CD4-positive, alpha-beta T cell (primary cell): ENCODE measurements around the gene MAP3K7CL. TPM values are rescaled to one million over a fixed set of nuclear protein-coding genes. Genes with fewer than 3 reads are reported as not detected.

Experiments used
- ATAC-seq: fragments of 200-7000 bp; cut with Tn5 transposase; one replicate; pipeline ENCODE4 v1.10.0; 2022; ENCODE audit warnings: mild to moderate bottlenecking; ENCODE audit not compliant: poor library complexity
- CTCF ChIA-PET: fragments of 350-600 bp; sonication (Branson Sonifier 250); formaldehyde crosslinking; loops from one replicate; lab custom pipeline; 2021; ENCODE audit warnings: antibody characterized with exemption, inconsistent platforms; lab: Charles Lee
- POLR2A ChIA-PET: fragments of 350-600 bp; sonication (Branson Sonifier 250); formaldehyde crosslinking; loops from one replicate; lab custom pipeline; 2021; ENCODE audit warnings: antibody characterized with exemption, inconsistent platforms; lab: Charles Lee
- DNase-seq, 14 experiments: peaks; one replicate each; pipeline ENCODE4 v3.0.0-alpha.2; 2013 to 2020; ENCODE audit warnings: mixed read lengths in 2 of 14
- H3K27ac ChIP-seq, 2 donors: one replicate each; pipeline versions ENCODE4 v1.5.1 to v1.7.0; 2013; ENCODE audit warnings: low read length in 2 of 2, low read depth in 1 of 2, mild to moderate bottlenecking in 1 of 2
- H3K27me3 ChIP-seq, 2 experiments: 1 replicate in 1 of 2; 2 replicates in 1 of 2; pipeline versions ENCODE4 v1.6.1 to v1.7.0; 2013; ENCODE audit warnings: low read length in 2 of 2, control low read depth in 1 of 2, mild to moderate bottlenecking in 1 of 2, moderate library complexity in 1 of 2; ENCODE audit not compliant: insufficient read depth in 2 of 2, control insufficient read depth in 1 of 2
- H3K36me3 ChIP-seq: one replicate; pipeline ENCODE4 v1.6.1; 2013; ENCODE audit warnings: low read length, control low read depth; ENCODE audit not compliant: insufficient read depth
- H3K4me1 ChIP-seq: one replicate; pipeline ENCODE4 v1.6.1; 2013; ENCODE audit warnings: low read length, control low read depth; ENCODE audit not compliant: insufficient read depth
- H3K4me3 ChIP-seq: one replicate; pipeline ENCODE4 v1.5.1; 2013; ENCODE audit warnings: mild to moderate bottlenecking, low read length, moderate library complexity
- H3K9me3 ChIP-seq, 2 experiments: 1 replicate in 1 of 2; 2 replicates in 1 of 2; pipeline versions ENCODE4 v1.6.1 to v1.7.0; 2013; ENCODE audit warnings: low read length in 2 of 2, mild to moderate bottlenecking in 2 of 2, control low read depth in 1 of 2, moderate library complexity in 1 of 2; ENCODE audit not compliant: control insufficient read depth in 1 of 2, insufficient read depth in 1 of 2
- H3K27ac Mint-ChIP-seq: one replicate; pipeline ENCODE4 v1.8.0; 2020; ENCODE audit warnings: mixed read lengths
- H3K27me3 Mint-ChIP-seq: one replicate; pipeline ENCODE4 v1.8.0; 2021; ENCODE audit warnings: mixed read lengths
- H3K36me3 Mint-ChIP-seq: one replicate; pipeline ENCODE4 v1.8.0; 2021; ENCODE audit warnings: low read depth, mixed read lengths
- H3K4me1 Mint-ChIP-seq: one replicate; pipeline ENCODE4 v1.8.0; 2021; ENCODE audit warnings: low read depth, mixed read lengths
- H3K4me3 Mint-ChIP-seq: one replicate; pipeline ENCODE4 v1.8.0; 2020; ENCODE audit warnings: mild to moderate bottlenecking, mixed read lengths
- H3K9me3 Mint-ChIP-seq: one replicate; pipeline ENCODE4 v1.8.0; 2020; ENCODE audit warnings: mixed read lengths
- intact Hi-C, 2 experiments: fragments of 100-400 bp; cut with DNase I in 1 of 2; cut with micrococcal nuclease in 1 of 2; formaldehyde crosslinking; loops; one replicate each; pipeline versions ENCODE4 v1.15.1 to v1.9.0; 2023 to 2025; cut with DNase I, micrococcal nuclease
- total RNA-seq, 174 experiments: library from RNA in 2 of 174; stranded (reverse) in 2 of 174; gene quantifications; one replicate each; pipeline ENCODE4 v1.2.3 and lab custom pipeline; 2021 to 2026
- TF ChIP-seq, protein P1 (sequence below): fragments of 200-600 bp; IDR thresholded peaks from one replicate; pipeline ENCODE4 v1.8.0; 2022; ENCODE audit warnings: antibody characterized with exemption, mild to moderate bottlenecking

The MAP3K7CL gene
- total RNA-seq, 2 experiments from 2014 or later, result 4.6 to 4.7 TPM

DNA sequence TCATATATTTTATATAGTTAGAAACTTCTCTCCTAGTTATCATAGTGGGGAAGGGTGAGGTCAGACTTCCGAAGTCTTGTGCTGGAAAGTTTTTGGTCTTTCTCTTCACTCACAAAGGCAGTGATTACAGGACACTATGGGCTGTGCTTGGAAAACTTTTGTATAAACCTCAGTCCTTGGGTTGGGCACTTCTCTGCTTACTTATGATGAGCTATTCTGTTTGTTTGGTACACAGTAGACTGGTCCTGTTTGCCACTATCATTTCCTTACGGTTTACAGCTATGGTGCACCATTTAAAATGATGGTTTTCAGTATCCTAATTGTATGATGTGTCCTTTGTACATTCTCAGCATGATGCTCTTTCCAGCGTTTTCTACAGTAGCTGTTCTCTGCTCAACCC lies 75.5 kb downstream of the MAP3K7CL start:
- ChIA-PET CTCF (no interaction called here), POLR2A (interaction anchor here (1.2 kb wide), 1 partner anchor 37 kb away, joined by 3 read pairs; no protein-coding TSS in a partner anchor)
- peaks cover 0 to 2% of the 10 kb centered on the region in 2 experiments for H3K9me3 ChIP-seq
- no peak for DNase-seq
- H3K4me3 ChIP-seq, result no peak overlapping the region
- ATAC-seq, result no peak
- intact Hi-C loops, result no loop called here
- H3K27me3 Mint-ChIP-seq, result peaks cover 6% of the 10 kb centered on the region
- H3K27ac ChIP-seq, result no peak overlapping the region
- no peaks in the 10 kb centered on the region for H3K27me3 ChIP-seq
- no peak overlapping the region for H3K27ac Mint-ChIP-seq
- H3K9me3 Mint-ChIP-seq, result peaks cover 9% of the 10 kb centered on the region
- H3K4me1 ChIP-seq, result no peaks in the 10 kb centered on the region
- peaks cover 12% of the 10 kb centered on the region for H3K36me3 Mint-ChIP-seq
- TF ChIP-seq, protein P1, sequence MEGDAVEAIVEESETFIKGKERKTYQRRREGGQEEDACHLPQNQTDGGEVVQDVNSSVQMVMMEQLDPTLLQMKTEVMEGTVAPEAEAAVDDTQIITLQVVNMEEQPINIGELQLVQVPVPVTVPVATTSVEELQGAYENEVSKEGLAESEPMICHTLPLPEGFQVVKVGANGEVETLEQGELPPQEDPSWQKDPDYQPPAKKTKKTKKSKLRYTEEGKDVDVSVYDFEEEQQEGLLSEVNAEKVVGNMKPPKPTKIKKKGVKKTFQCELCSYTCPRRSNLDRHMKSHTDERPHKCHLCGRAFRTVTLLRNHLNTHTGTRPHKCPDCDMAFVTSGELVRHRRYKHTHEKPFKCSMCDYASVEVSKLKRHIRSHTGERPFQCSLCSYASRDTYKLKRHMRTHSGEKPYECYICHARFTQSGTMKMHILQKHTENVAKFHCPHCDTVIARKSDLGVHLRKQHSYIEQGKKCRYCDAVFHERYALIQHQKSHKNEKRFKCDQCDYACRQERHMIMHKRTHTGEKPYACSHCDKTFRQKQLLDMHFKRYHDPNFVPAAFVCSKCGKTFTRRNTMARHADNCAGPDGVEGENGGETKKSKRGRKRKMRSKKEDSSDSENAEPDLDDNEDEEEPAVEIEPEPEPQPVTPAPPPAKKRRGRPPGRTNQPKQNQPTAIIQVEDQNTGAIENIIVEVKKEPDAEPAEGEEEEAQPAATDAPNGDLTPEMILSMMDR, result no peak
- no peaks in the 10 kb centered on the region for H3K4me1 Mint-ChIP-seq
- H3K36me3 ChIP-seq, result no peaks in the 10 kb centered on the region
- no peak overlapping the region for H3K4me3 Mint-ChIP-seq

DNA sequence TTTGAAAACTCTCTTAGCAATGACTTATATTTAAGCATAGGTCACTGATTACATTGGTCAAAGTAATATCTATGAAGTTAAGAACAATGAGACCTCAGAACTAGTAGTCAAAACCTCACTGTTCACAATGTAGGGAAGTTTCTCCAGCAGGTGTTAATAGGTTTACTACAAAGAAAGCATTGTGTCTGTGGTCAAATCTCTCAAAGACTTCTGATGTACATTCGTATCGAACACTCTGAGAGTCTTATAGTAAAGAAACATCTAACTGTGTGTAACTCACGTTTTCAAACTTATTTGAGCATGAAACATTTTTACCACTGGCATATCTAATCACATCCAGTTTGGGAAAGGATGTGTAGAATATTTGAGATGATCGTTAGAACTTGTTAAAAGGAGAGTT lies 76.0 kb downstream of the MAP3K7CL start:
- H3K4me1 ChIP-seq, result no peaks in the 10 kb centered on the region
- H3K36me3 ChIP-seq, result no peaks in the 10 kb centered on the region
- H3K9me3 Mint-ChIP-seq, result peaks cover 4% of the 10 kb centered on the region
- peaks cover 6% of the 10 kb centered on the region for H3K27me3 Mint-ChIP-seq
- H3K27ac ChIP-seq, result no peak overlapping the region
- ChIA-PET POLR2A (interaction anchor here (1.2 kb wide), 1 partner anchor 38 kb away, joined by 3 read pairs; no protein-coding TSS in a partner anchor), CTCF (no interaction called here)
- no peak overlapping the region for H3K4me3 ChIP-seq
- H3K4me3 Mint-ChIP-seq, result no peak overlapping the region
- H3K27ac Mint-ChIP-seq, result no peak overlapping the region
- H3K9me3 ChIP-seq, result no peaks in the 10 kb centered on the region
- peaks cover 7% of the 10 kb centered on the region for H3K36me3 Mint-ChIP-seq
- H3K27me3 ChIP-seq, result no peaks in the 10 kb centered on the region
- TF ChIP-seq, protein P1, result no peak
- ATAC-seq, result no peak
- intact Hi-C loops, result no loop called here
- H3K4me1 Mint-ChIP-seq, result no peaks in the 10 kb centered on the region
- no peak for DNase-seq

DNA sequence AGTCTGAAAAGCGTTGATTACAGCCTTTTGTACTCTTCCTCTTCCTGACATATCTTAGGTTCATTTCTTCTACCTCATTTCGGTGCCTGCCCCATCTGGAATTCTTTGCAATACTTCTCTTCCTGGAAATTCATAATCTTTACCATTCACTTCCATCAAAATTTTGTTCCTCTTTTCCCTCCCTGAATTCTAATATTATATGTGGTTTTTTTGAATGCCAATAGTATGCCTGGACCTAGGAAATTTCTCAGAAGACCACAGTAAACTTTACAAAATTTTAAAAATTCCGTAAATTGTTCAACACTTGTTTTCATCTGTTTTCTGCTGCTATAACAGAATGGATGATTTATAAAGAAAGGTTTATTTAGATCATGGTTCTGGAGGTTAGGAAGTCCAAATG lies 76.8 kb downstream of the MAP3K7CL start:
- H3K27ac Mint-ChIP-seq, result no peak overlapping the region
- H3K4me3 Mint-ChIP-seq, result no peak overlapping the region
- ChIA-PET POLR2A (interaction anchor here (1.2 kb wide), 1 partner anchor 38 kb away, joined by 3 read pairs; no protein-coding TSS in a partner anchor), CTCF (no interaction called here)
- H3K36me3 ChIP-seq, result no peaks in the 10 kb centered on the region
- ATAC-seq (no peak), DNase-seq (no peak)
- no peaks in the 10 kb centered on the region for H3K4me1 Mint-ChIP-seq
- H3K27me3 Mint-ChIP-seq, result peaks cover 6% of the 10 kb centered on the region
- no peak overlapping the region for H3K27ac ChIP-seq
- no peaks in the 10 kb centered on the region for H3K27me3 ChIP-seq
- peaks cover 3% of the 10 kb centered on the region for H3K9me3 Mint-ChIP-seq
- no peak overlapping the region for H3K4me3 ChIP-seq
- intact Hi-C loops, result no loop called here
- H3K36me3 Mint-ChIP-seq, result no peaks in the 10 kb centered on the region
- H3K4me1 ChIP-seq, result no peaks in the 10 kb centered on the region
- TF ChIP-seq, protein P1, result no peak
- no peaks in the 10 kb centered on the region for H3K9me3 ChIP-seq
